DOHH2 (cell line): ENCODE data around the gene KCNC1.

Experiments
- H3F3A ChIP-seq: fragments of 200-600 bp; sonication (generic), shearing (Covaris generic); 2 replicates; pipeline ENCODE4 v1.6.0; 2016; ENCODE audit warnings: antibody characterized with exemption, mild to moderate bottlenecking; ENCODE audit not compliant: control insufficient read depth, insufficient read depth
- H3K27ac ChIP-seq: fragments of 200-600 bp; sonication (generic); 2 replicates; pipeline ENCODE4 v1.5.1; 2014; ENCODE audit warnings: low read depth, mild to moderate bottlenecking, low read length, moderate library complexity
- H3K27me3 ChIP-seq: fragments of 200-600 bp; sonication (generic); 2 replicates; pipeline ENCODE4 v1.6.1; 2014; ENCODE audit warnings: mild to moderate bottlenecking, low read length, mixed read lengths; ENCODE audit not compliant: control insufficient read depth
- H3K36me3 ChIP-seq: fragments of 200-600 bp; sonication (generic); 2 replicates; pipeline ENCODE4 v1.6.1; 2014; ENCODE audit warnings: mild to moderate bottlenecking, low read length, moderate library complexity, mixed read lengths; ENCODE audit not compliant: control insufficient read depth
- H3K4me1 ChIP-seq: fragments of 200-600 bp; sonication (generic); 2 replicates; pipeline ENCODE4 v1.6.1; 2014; ENCODE audit warnings: mild to moderate bottlenecking, low read length, mixed read lengths; ENCODE audit not compliant: control insufficient read depth
- H3K4me2 ChIP-seq: fragments of 200-600 bp; sonication (generic); 2 replicates; pipeline ENCODE4 v1.6.0; 2014; ENCODE audit warnings: mild to moderate bottlenecking, low read length, moderate library complexity
- H3K4me3 ChIP-seq: fragments of 200-600 bp; sonication (generic); 2 replicates; pipeline ENCODE4 v1.5.1; 2014; ENCODE audit warnings: mild to moderate bottlenecking, low read length, mixed read lengths
- H3K79me2 ChIP-seq: fragments of 200-600 bp; sonication (generic); 2 replicates; pipeline ENCODE4 v1.6.1; 2014; ENCODE audit warnings: mild to moderate bottlenecking, low read length, mixed read lengths; ENCODE audit not compliant: control insufficient read depth
- H3K9me2 ChIP-seq: fragments of 200-600 bp; sonication (generic); replicated peaks from 2 replicates; pipeline ENCODE4 v1.6.1; 2014; ENCODE audit warnings: mild to moderate bottlenecking, low read length, mixed read lengths; ENCODE audit not compliant: control insufficient read depth
- H3K9me3 ChIP-seq: fragments of 200-600 bp; sonication (generic); 2 replicates; pipeline ENCODE4 v1.6.1; 2014; ENCODE audit warnings: antibody characterized with exemption, low read length, mixed read lengths; ENCODE audit not compliant: control insufficient read depth, insufficient read depth
- H4K20me1 ChIP-seq: fragments of 200-600 bp; sonication (generic); 2 replicates; pipeline ENCODE4 v1.6.0; 2014; ENCODE audit warnings: low read depth, mild to moderate bottlenecking, antibody characterized with exemption, low read length, moderate library complexity; ENCODE audit not compliant: control insufficient read depth, insufficient read depth
- CTCF ChIP-seq: fragments of 200-600 bp; sonication (generic); IDR thresholded peaks from one replicate; pipeline ENCODE4 v1.5.1; 2014; ENCODE audit warnings: antibody characterized with exemption, mild to moderate bottlenecking, low read depth, low read length; ENCODE audit not compliant: poor library complexity, severe bottlenecking
- EZH2phosphoT487 ChIP-seq: fragments of 200-600 bp; sonication (generic); IDR thresholded peaks from 2 replicates; pipeline ENCODE4 v1.6.1; 2017; ENCODE audit warnings: borderline replicate concordance, mild to moderate bottlenecking, antibody characterized with exemption, low read length, moderate library complexity, mixed read lengths

The KCNC1 gene

DNA sequence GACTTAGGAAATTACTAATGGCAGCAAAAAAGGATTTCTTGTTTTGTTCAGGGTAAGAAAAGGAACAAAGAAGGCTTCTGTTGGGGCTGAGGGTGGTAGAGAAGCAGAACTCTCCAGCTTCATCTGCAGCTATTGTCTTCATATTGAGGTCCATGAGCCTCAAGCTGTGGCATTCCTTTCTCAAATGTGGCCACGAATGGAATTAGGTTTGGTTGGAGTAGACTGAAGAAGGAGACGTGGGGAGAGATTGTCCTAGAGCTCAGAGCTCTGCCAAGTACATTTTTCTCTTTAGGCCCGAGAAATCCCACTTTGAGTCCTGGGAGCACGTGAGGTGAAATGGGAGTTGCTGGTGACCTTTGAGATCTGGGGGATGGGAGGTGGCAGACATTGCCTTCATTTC is 41.0 kb upstream of the KCNC1 start:
- Histone ChIP-seq H3K4me1 (no peaks in the 10 kb centered on the region), H3K36me3 (no peaks in the 10 kb centered on the region), H3K27ac (no peak overlapping the region), H3K4me2 (no peak overlapping the region), H3K27me3 (peaks cover 11% of the 10 kb centered on the region; the same call in 1 of the 2 replicates), H3F3A (no peaks in the 10 kb centered on the region), H4K20me1 (no peaks in the 10 kb centered on the region), H3K79me2 (no peaks in the 10 kb centered on the region), H3K9me3 (no peaks in the 10 kb centered on the region), H3K4me3 (no peak overlapping the region), H3K9me2 (no peaks in the 10 kb centered on the region)
- TF ChIP-seq CTCF (no peak), EZH2phosphoT487 (no peak)

- Histone ChIP-seq H3K27me3 (peaks cover 11% of the 10 kb centered on the region; the same call in 1 of the 2 replicates), H3K4me3 (no peak overlapping the region), H3K9me2 (no peaks in the 10 kb centered on the region), H3K4me2 (no peak overlapping the region), H3K9me3 (no peaks in the 10 kb centered on the region), H3K79me2 (no peaks in the 10 kb centered on the region), H3K27ac (no peak overlapping the region), H3K36me3 (no peaks in the 10 kb centered on the region), H3K4me1 (no peaks in the 10 kb centered on the region), H3F3A (no peaks in the 10 kb centered on the region), H4K20me1 (no peaks in the 10 kb centered on the region)
- TF ChIP-seq CTCF (no peak), EZH2phosphoT487 (no peak)
Measured at GRCh38 chr11:17694494-17695110, 40.0 kb upstream of the KCNC1 start.

GRCh38 chr11:17695454-17696441 is 38.8 kb upstream of the KCNC1 start:
- H4K20me1 ChIP-seq = no peaks in the 10 kb centered on the region
- TF ChIP-seq CTCF (no peak), EZH2phosphoT487 (no peak)

More at GRCh38 chr11:17695454-17696441, 38.8 kb upstream of the KCNC1 start:
- Histone ChIP-seq H3K4me1 (no peaks in the 10 kb centered on the region), H3K79me2 (no peaks in the 10 kb centered on the region), H3K4me2 (no peak overlapping the region), H3K27ac (no peak overlapping the region), H3K9me2 (no peaks in the 10 kb centered on the region), H3K36me3 (no peaks in the 10 kb centered on the region), H3K9me3 (no peaks in the 10 kb centered on the region), H3F3A (no peaks in the 10 kb centered on the region), H3K4me3 (no peak overlapping the region), H3K27me3 (peaks cover 7% of the 10 kb centered on the region; the same call in 1 of the 2 replicates)
